Liver (tissue), 9 donors: ENCODE results near the gene WDR90. TPM values are rescaled to one million over a fixed set of nuclear protein-coding genes. Genes with fewer than 3 reads are reported as not detected.

Source experiments
- DNase-seq: peaks from one replicate; pipeline ENCODE4 v3.0.0-alpha.2; 2017; ENCODE audit warnings: low spot score
- H3K27ac ChIP-seq, 2 donors: one replicate each; pipeline ENCODE4 v1.7.0; 2013; ENCODE audit warnings: inconsistent platforms in 2 of 2, low read length in 2 of 2, control low read depth in 1 of 2, low read depth in 1 of 2, mild to moderate bottlenecking in 1 of 2
- H3K27me3 ChIP-seq, 4 donors: one replicate each; pipeline versions ENCODE4 v1.6.1 to v1.7.0; 2013; ENCODE audit warnings: low read length in 3 of 4, inconsistent platforms in 1 of 4, mild to moderate bottlenecking in 1 of 4, moderate library complexity in 1 of 4; ENCODE audit not compliant: control insufficient read depth in 4 of 4, insufficient read depth in 4 of 4
- H3K36me3 ChIP-seq, 4 donors: one replicate each; pipeline versions ENCODE4 v1.6.1 to v1.7.0; 2013; ENCODE audit warnings: low read length in 3 of 4, mild to moderate bottlenecking in 3 of 4, low read depth in 1 of 4, moderate library complexity in 1 of 4; ENCODE audit not compliant: control insufficient read depth in 4 of 4, insufficient read depth in 3 of 4
- H3K4me1 ChIP-seq, 4 donors: one replicate each; pipeline versions ENCODE4 v1.6.1 to v1.7.0; 2013; ENCODE audit warnings: low read length in 3 of 4, mild to moderate bottlenecking in 3 of 4, moderate library complexity in 1 of 4; ENCODE audit not compliant: control insufficient read depth in 4 of 4, insufficient read depth in 4 of 4
- H3K4me3 ChIP-seq, 3 donors: one replicate each; pipeline versions ENCODE4 v1.6.1 to v1.7.0; 2013; ENCODE audit warnings: low read length in 3 of 3, control low read depth in 1 of 3, low read depth in 1 of 3, mild to moderate bottlenecking in 1 of 3
- H3K9ac ChIP-seq, 2 donors: one replicate each; pipeline ENCODE4 v1.7.0; 2013; ENCODE audit warnings: low read length in 2 of 2, mild to moderate bottlenecking in 2 of 2, moderate library complexity in 2 of 2, control low read depth in 1 of 2, low read depth in 1 of 2
- H3K9me3 ChIP-seq, 4 donors: one replicate each; pipeline versions ENCODE4 v1.6.1 to v1.7.0; 2013; ENCODE audit warnings: low read length in 3 of 4; ENCODE audit not compliant: control insufficient read depth in 4 of 4
- ATF3 ChIP-seq: IDR thresholded peaks from 2 replicates; pipeline ENCODE4 v1.6.1; 2016; ENCODE audit warnings: antibody characterized with exemption
- CTCF ChIP-seq: fragments of 150-350 bp; IDR thresholded peaks from 2 replicates; pipeline ENCODE4 v1.5.1; 2017; ENCODE audit warnings: improper control_type of control experiment, low read depth, low read length; ENCODE audit not compliant: missing input control
- EGR1 ChIP-seq, 2 donors: IDR thresholded peaks; 2 replicates each; pipeline ENCODE4 v1.6.1; 2016 to 2018; ENCODE audit warnings: antibody characterized with exemption in 2 of 2, low read depth in 2 of 2
- FOXA1 ChIP-seq: IDR thresholded peaks from 2 replicates; pipeline ENCODE4 v1.6.1; 2016; ENCODE audit warnings: antibody characterized with exemption
- FOXA2 ChIP-seq: IDR thresholded peaks from 2 replicates; pipeline ENCODE4 v1.6.1; 2016; ENCODE audit warnings: antibody characterized with exemption
- GABPA ChIP-seq, 2 donors: IDR thresholded peaks in 1 of 2; conservative IDR thresholded peaks in 1 of 2; 2 replicates each; pipeline ENCODE4 v1.6.1; 2016; ENCODE audit warnings: antibody characterized with exemption in 2 of 2, mild to moderate bottlenecking in 1 of 2, moderate library complexity in 1 of 2
- HNF4A ChIP-seq, 2 donors: conservative IDR thresholded peaks; 2 replicates each; pipeline ENCODE4 v1.6.1; 2016; ENCODE audit warnings: antibody characterized with exemption in 2 of 2, mild to moderate bottlenecking in 2 of 2
- HNF4G ChIP-seq: IDR thresholded peaks from 2 replicates; pipeline ENCODE4 v1.6.1; 2016; ENCODE audit warnings: antibody characterized with exemption
- JUND ChIP-seq, 2 donors: IDR thresholded peaks; 2 replicates each; pipeline ENCODE4 v1.6.1; 2016; ENCODE audit warnings: antibody characterized with exemption in 2 of 2
- MAX ChIP-seq: IDR thresholded peaks from 2 replicates; pipeline ENCODE4 v1.6.1; 2016; ENCODE audit warnings: antibody characterized with exemption
- NR2F2 ChIP-seq: IDR thresholded peaks from 2 replicates; pipeline ENCODE4 v1.6.1; 2016; ENCODE audit warnings: antibody characterized with exemption
- RAD21 ChIP-seq, 2 donors: IDR thresholded peaks; 2 replicates each; pipeline ENCODE4 v1.6.1; 2016; ENCODE audit warnings: antibody characterized with exemption in 2 of 2, mild to moderate bottlenecking in 2 of 2
- REST ChIP-seq: IDR thresholded peaks from 2 replicates; pipeline ENCODE4 v1.6.1; 2016; ENCODE audit warnings: antibody characterized with exemption, mild to moderate bottlenecking
- RXRA ChIP-seq, 2 donors: IDR thresholded peaks; 2 replicates each; pipeline ENCODE4 v1.6.1; 2017 to 2018; ENCODE audit warnings: antibody characterized with exemption in 2 of 2, mild to moderate bottlenecking in 1 of 2
- TAF1 ChIP-seq: conservative IDR thresholded peaks from 2 replicates; pipeline ENCODE4 v1.6.1; 2016; ENCODE audit warnings: antibody characterized with exemption, mild to moderate bottlenecking
- YY1 ChIP-seq: IDR thresholded peaks from 2 replicates; pipeline ENCODE4 v1.6.1; 2016; ENCODE audit warnings: antibody characterized with exemption, mild to moderate bottlenecking
- ZBTB33 ChIP-seq: IDR thresholded peaks from 2 replicates; pipeline ENCODE4 v1.6.1; 2016; ENCODE audit warnings: antibody characterized with exemption
- WGBS: extraction: QIAGEN DNeasy Blood & Tissue Kit; methylation state at CpG from one replicate; pipeline ENCODE4 v1.1.7; 2013; 5-methylcytosine and 5-hydroxymethylcytosine counted together
- polyA plus RNA-seq, 2 donors: library from polyadenylated mRNA; stranded (reverse) in 1 of 2; unstranded in 1 of 2; fragments of 200-250 nt in 1 of 2; fragments of >200 nt in 1 of 2; fragmentation: Nextera tagmentation in 1 of 2; extraction: Ambion mirVana in 1 of 2; gene quantifications; one replicate each; pipeline versions ENCODE4 v1.2.1 to v1.2.3, GENCODE V29; 2013 to 2015
- total RNA-seq, 2 donors: library from RNA; depleted of rRNA; stranded (reverse); fragments of >200 nt; gene quantifications; one replicate each; pipeline ENCODE4 v1.2.3, GENCODE V29; 2014
- donor health status: healthy.
- donor health status: healthy.
- donor health status: healthy.
- donor health status: healthy.
- donor health status: healthy.

The WDR90 gene
- total and polyA plus RNA-seq, 4 donors, result 4.7 to 13.4 (median 7.9) TPM

GRCh38 chr16:698911-699671 lies 49.9 kb downstream of the WDR90 start:
- Histone ChIP-seq H3K36me3 (no peaks in the 10 kb centered on the region), H3K4me1 (peaks cover 0 to 12% (median 6%) of the 10 kb centered on the region in 4 donors), H3K27me3 (peaks cover 2 to 23% (median 7%) of the 10 kb centered on the region in 4 donors), H3K9me3 (no peaks in the 10 kb centered on the region), H3K27ac (no peak overlapping the region), H3K4me3 (no peak overlapping the region), H3K9ac (no peak overlapping the region)
- no peak for TF ChIP-seq RAD21 (IDR thresholded peaks at IDR 0.05)
- TF ChIP-seq FOXA2, result no peak
- TF ChIP-seq ATF3, result no peak
- TF ChIP-seq HNF4G, result no peak
- no peak for TF ChIP-seq HNF4A (conservative IDR thresholded peaks at IDR 0.05)
- no peak for TF ChIP-seq RXRA (IDR thresholded peaks at IDR 0.05)
- TF ChIP-seq TAF1, result no peak
- TF ChIP-seq MAX, result no peak
- no peak for TF ChIP-seq YY1
- TF ChIP-seq GABPA (IDR thresholded peaks at IDR 0.05 in 1 of 2, conservative IDR thresholded peaks at IDR 0.05 in 1 of 2), result no peak
- TF ChIP-seq JUND (IDR thresholded peaks at IDR 0.05), result no peak
- TF ChIP-seq FOXA1, result no peak
- TF ChIP-seq EGR1 (IDR thresholded peaks at IDR 0.05; ENCODE audit: low read depth in 2 of 2), result no peak
- no peak for TF ChIP-seq ZBTB33
- TF ChIP-seq CTCF, result no peak
- no peak for TF ChIP-seq NR2F2
- WGBS, result 73% methylated on average over 19 of the region's 19 CpGs
- DNase-seq, result no peak

- Histone ChIP-seq H3K36me3 (no peaks in the 10 kb centered on the region), H3K4me1 (peaks cover 0 to 3% (median 0%) of the 10 kb centered on the region in 4 donors), H3K9me3 (no peaks in the 10 kb centered on the region), H3K27ac (no peak overlapping the region), H3K4me3 (no peak overlapping the region), H3K27me3 (peaks cover 2 to 20% (median 7%) of the 10 kb centered on the region in 4 donors), H3K9ac (no peak overlapping the region)
- 9% methylated on average over 76 of the region's 76 CpGs for WGBS
- TF ChIP-seq ATF3 (no peak), RAD21 (IDR thresholded peaks at IDR 0.05) (no peak), NR2F2 (no peak), YY1 (no peak), REST (peak; percentile 96)
- peak; percentile 60 for DNase-seq
Observed at GRCh38 chr16:700684-701584, 51.8 kb downstream of the WDR90 start.
